HG02642 (cell line): ENCODE measurements around the gene SECISBP2.

ENCODE experiments used
- ATAC-seq: cut with Tn5 transposase; IDR thresholded peaks from one replicate; pipeline ENCODE4 v1.9.1; 2021; ENCODE audit warnings: mild to moderate bottlenecking; ENCODE audit not compliant: unreplicated experiment, poor library complexity

SECISBP2 gene

GRCh38 chr9:89345476-89345875, 27.2 kb downstream of the SECISBP2 start:
- no peak for ATAC-seq

GRCh38 chr9:89346696-89347095, 28.4 kb downstream of the SECISBP2 start:
- ATAC-seq: no peak

GRCh38 chr9:89347651-89348050, 29.4 kb downstream of the SECISBP2 start:
- ATAC-seq: no peak

DNA sequence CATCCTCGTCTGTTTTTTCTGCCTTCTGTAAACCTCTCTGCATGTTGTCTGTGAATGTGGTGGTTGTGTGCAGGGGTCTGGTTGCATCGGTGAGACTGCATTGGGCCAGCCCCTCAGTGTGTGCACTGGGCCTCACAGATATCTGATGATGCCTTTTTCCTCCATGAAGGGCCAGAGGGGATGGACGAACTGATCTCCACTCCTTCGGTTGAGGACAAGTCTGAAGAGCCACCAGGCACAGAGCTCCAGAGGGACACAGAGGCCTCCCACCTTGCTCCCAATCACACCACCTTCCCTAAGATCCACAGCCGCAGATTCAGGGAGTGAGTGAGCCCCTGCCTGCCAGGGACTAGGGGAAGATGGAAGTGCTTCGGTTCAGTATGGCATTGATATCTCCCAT, 31.3 kb downstream of the SECISBP2 start:
- no peak for ATAC-seq

DNA sequence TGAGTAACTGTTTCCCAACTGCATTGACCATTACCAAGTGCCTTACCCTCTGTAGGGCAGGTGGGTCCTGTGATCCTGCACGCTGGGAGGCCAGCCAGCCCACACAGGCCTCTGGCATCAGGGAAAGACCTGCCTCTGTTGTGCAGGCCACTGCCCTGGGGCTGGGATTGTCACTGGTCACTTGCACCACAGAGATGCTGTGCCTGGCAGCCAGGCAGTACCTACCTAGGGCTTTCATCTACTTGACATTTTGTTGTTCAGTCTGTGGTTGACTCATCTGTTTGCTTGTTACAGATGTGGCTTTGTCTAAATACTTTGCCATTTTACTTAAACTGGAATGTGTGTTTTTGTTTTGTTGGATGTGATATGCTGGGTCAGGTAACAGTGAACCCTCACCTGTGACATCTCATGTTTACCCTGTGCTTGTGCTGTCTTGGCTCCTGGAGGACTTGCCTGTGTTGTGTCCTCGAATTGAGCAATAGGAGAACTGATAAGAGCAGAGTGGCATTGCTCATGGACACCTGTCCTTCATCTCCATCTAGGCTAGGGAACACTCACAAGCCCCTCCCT, 32.8 kb downstream of the SECISBP2 start:
- ATAC-seq: no peak

GRCh38 chr9:89351584-89352300, 33.4 kb downstream of the SECISBP2 start:
- no peak for ATAC-seq

DNA sequence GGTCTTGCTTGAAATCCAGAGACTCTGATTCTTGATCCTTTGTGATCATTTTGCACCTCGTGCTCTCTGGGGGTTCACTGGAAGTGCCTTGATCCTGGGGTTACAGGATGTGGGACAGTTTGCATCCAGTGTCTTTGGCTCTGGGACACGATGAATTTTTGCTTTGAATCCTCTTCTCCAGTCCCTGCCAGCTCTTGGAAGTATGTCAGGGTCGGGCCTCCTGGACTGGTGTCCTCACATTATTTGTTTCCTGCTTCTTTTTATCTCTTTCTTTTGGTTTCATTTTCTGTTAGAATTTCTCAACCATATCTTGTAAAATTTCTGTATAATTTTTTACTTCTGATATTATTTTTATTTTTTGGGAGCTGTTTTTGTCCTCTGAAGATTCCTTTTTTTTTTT, 34.2 kb downstream of the SECISBP2 start:
- no peak for ATAC-seq

DNA sequence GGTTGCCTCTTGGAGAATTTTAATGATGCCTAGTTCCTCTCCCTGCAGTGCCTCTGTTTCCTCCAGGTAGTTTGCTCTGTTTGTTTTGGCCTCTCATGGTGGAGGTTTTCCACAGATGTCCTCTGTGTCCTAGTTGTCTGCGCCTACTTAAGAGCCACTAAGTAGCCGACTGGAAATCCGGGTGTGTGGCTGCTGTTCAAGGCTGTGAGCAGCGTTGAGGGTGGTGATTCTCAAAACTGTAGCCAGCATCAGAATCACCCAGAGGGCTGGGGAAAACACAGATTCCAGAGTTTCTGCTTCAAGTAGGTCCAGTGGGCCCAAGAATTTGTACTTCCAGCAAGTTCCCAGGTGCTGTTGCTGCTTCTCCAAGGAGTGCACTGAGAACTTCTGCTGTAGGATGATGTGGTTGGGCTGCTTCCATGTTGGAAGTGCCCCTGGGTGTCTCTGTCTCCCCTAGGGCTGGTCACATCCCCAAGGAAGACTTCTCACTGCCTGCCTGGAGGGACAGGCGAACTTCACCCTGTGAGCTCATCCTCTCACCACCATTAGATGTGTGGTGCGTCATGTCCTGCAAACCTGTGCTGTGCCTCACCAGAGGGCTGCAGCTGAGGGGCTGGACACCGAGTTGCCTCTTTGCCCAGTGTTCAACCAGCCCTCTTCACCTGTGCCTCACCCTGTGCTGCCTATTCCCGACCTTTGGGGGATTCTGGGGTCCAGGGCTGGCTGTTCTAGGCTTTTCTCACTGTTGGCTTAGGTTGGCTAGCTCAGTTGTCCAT, 34.8 kb downstream of the SECISBP2 start:
- ATAC-seq: no peak

DNA sequence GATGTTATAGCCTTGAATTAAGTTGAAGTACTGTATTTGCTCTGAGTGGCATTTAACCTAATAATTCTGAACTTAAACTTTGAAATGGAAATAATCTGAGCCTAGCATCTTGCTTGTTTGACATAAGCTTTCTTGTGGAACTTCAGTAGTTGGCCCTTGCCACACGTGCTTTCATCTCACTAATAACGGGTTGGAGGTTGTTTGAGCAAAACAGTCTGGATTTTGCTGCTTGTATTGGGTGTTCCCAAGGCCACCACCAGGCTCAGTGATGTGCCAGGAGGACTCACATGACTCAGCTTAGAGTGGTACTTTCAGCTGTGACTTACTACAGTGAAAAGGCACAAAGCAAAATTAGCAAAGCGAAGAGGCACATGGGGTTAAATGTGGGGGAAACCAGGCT, 35.7 kb downstream of the SECISBP2 start:
- ATAC-seq: no peak

DNA sequence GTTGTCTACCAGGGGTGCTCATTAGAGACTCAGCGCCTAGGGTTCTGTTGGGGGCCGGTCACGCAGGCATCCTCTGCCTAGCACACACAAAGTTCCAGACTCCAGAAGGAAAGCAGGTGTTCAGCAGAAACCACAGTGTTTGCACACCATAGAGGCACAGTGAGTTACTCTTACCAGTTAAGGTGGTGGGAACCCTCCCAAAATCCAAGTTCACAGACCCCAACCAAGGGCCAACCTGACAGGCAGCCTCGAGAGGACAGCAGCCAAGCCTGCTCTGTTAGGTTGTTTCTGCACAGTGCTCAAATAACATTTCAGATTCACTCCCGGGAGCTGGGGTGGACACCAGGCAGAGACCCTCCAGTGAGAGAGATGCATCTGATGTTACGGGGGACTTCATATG, 36.2 kb downstream of the SECISBP2 start:
- ATAC-seq: no peak

DNA sequence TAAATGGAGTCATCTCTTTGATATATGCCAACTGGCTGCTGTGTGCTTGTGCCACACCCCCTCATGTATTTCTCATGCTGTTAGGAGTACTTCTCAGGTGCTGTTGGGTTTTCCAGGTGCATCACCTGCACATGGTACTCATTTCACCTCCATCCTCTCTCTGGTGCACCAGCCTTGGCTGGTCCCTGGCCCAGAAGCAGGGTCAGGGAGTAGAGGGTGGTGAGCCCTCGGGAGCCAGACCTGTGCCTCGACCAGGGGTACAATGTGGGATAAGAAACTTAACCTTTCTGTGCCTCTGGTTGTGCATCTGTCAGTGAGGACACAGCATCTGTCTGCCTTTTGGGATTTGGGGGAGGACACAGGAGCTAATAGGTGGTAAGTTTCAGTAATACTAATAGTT, 38.5 kb downstream of the SECISBP2 start:
- no peak for ATAC-seq

GRCh38 chr9:89357331-89358197, 39.3 kb downstream of the SECISBP2 start:
- ATAC-seq: no peak

GRCh38 chr9:89358376-89358916, 40.1 kb downstream of the SECISBP2 start:
- ATAC-seq: no peak

GRCh38 chr9:89358985-89359384, 40.7 kb downstream of the SECISBP2 start:
- no peak for ATAC-seq

DNA sequence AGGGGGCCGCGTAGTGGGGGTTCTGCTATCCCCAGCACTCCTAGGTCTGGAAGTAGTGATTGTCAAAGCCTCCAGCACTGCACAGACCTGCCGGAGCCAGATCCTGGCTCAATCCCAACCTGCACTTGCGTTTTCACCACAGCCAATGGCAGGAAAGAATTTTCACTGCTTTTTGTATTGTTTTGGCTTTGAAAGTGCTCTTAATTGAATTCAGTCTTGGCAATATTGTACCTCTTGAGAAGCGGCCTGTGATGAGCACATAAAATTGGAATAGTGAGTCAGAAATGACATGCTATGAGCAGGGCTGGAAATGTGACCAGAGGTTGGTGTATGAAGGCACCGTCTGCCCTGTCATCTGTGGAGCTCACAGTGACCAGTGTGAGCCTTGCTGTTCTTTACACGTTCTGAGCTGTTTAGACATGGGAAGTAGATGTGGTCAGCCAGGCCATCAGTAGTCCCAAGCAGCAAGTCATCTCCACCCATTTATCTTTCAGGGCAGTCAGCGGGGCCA, 41.5 kb downstream of the SECISBP2 start:
- no peak for ATAC-seq

DNA sequence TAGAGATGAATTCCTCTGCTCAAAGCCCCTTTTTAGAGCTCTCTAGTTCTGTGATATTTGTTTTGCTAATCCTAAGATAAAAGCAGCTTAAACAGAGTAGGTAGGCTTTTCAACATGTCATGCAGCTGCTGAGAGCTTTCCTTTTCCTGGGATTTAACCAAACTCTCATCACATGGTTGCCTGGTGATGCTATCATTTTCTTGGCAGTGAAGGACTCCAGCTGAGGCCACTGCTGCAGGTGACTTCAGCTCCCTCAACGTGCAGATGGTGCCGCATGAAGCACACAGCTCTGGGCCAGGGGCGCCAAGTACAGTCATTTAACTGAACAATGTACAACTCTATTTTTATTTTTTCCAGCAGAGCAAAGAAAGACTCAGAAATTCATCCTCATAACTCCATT, 42.2 kb downstream of the SECISBP2 start:
- ATAC-seq: no peak

DNA sequence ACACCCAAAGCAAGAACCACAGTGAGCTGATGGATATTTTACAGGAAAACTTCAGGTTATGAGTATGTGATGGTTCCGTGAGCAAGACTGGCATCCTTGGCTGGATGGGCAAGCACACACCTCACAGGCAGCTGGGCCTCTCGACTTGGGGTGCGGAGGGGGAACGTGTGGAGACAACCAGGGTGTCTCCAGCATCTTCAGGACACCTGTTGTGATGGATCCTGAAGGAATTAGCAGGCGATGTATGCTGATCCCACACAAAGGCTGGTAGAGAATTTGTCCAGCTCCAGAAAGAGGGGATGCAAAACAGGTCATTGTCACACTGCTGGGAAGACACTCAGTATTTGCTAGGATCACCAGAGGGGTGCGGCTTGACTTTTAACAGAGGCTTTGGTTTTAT, 42.7 kb downstream of the SECISBP2 start:
- ATAC-seq: no peak

- no peak for ATAC-seq
Observed at GRCh38 chr9:89361816-89362646, 43.7 kb downstream of the SECISBP2 start.

GRCh38 chr9:89362647-89363310, 44.5 kb downstream of the SECISBP2 start:
- no peak for ATAC-seq
